AML-193 (cell line): ENCODE results near the gene PRKD2.

Experiments used
- DNase-seq, 2 experiments: peaks; one replicate each; lab custom pipeline; 2025; lab: John Stamatoyannopoulos, UW

PRKD2 gene

GRCh38 chr19:46741447-46741846 lies 24.5 kb upstream of the PRKD2 start:
- no peak for DNase-seq

- no peak for DNase-seq
Observed at GRCh38 chr19:46739290-46739771, 22.4 kb upstream of the PRKD2 start.

- no peak for DNase-seq
Observed at GRCh38 chr19:46737761-46738171, 20.9 kb upstream of the PRKD2 start.

GRCh38 chr19:46737298-46737654 lies 20.4 kb upstream of the PRKD2 start:
- DNase-seq: no peak

- no peak for DNase-seq
Observed at GRCh38 chr19:46736531-46737297, 19.8 kb upstream of the PRKD2 start.

- peak in 1 of 2 experiments; percentile 13 for DNase-seq
Observed at GRCh38 chr19:46733690-46734292, 16.9 kb upstream of the PRKD2 start.

- DNase-seq: no peak
Observed at GRCh38 chr19:46732966-46733689, 16.2 kb upstream of the PRKD2 start.

- DNase-seq: no peak
Observed at GRCh38 chr19:46732172-46732938, 15.4 kb upstream of the PRKD2 start.

- DNase-seq: no peak
Observed at GRCh38 chr19:46731584-46731983, 14.7 kb upstream of the PRKD2 start.

GRCh38 chr19:46731007-46731501 lies 14.1 kb upstream of the PRKD2 start:
- peak; percentile 68 to 70 for DNase-seq

GRCh38 chr19:46730595-46730994 lies 13.7 kb upstream of the PRKD2 start:
- DNase-seq: no peak

- no peak for DNase-seq
Observed at GRCh38 chr19:46730187-46730586, 13.3 kb upstream of the PRKD2 start.

- DNase-seq: no peak
Observed at GRCh38 chr19:46729696-46730095, 12.8 kb upstream of the PRKD2 start.

- peak; percentile 22 to 39 for DNase-seq
Observed at GRCh38 chr19:46728693-46729339, 11.9 kb upstream of the PRKD2 start.

- DNase-seq: no peak
Observed at GRCh38 chr19:46728208-46728607, 11.3 kb upstream of the PRKD2 start.

GRCh38 chr19:46727757-46728156 lies 10.8 kb upstream of the PRKD2 start:
- no peak for DNase-seq

GRCh38 chr19:46726971-46727501 lies 10.1 kb upstream of the PRKD2 start:
- no peak for DNase-seq

GRCh38 chr19:46726551-46726950 lies 9.6 kb upstream of the PRKD2 start:
- DNase-seq: no peak

GRCh38 chr19:46725859-46726393 lies 9.0 kb upstream of the PRKD2 start:
- no peak for DNase-seq

- no peak for DNase-seq
Observed at GRCh38 chr19:46725036-46725820, 8.3 kb upstream of the PRKD2 start.
